HG02973 (cell line): ENCODE results near the gene CCDC170.
"Not testable (repeated sequence)": the region's sequence is repeated elsewhere in the genome, so short reads cannot be mapped to it uniquely, and the experiment has no call there.

Experiments
- ATAC-seq: cut with Tn5 transposase; IDR thresholded peaks from one replicate; pipeline ENCODE4 v1.9.1; 2021; ENCODE audit warnings: moderate library complexity; ENCODE audit not compliant: unreplicated experiment

CCDC170 gene

GRCh38 chr6:151544453-151544852, 50.6 kb downstream of the CCDC170 start:
- no peak for ATAC-seq

GRCh38 chr6:151544884-151545283, 51.1 kb downstream of the CCDC170 start:
- not testable (repeated sequence) for ATAC-seq

- no peak for ATAC-seq
Observed at GRCh38 chr6:151546941-151547659, 53.3 kb downstream of the CCDC170 start.

GRCh38 chr6:151548201-151548600, 54.4 kb downstream of the CCDC170 start:
- ATAC-seq: no peak

- ATAC-seq: no peak
Observed at GRCh38 chr6:151549790-151550189, 56.0 kb downstream of the CCDC170 start.

- ATAC-seq: no peak
Observed at GRCh38 chr6:151550618-151551017, 56.8 kb downstream of the CCDC170 start.

GRCh38 chr6:151551223-151551857, 57.5 kb downstream of the CCDC170 start:
- ATAC-seq: no peak

- no peak for ATAC-seq
Observed at GRCh38 chr6:151553416-151554165, 59.8 kb downstream of the CCDC170 start.

GRCh38 chr6:151561238-151561637, 67.4 kb downstream of the CCDC170 start:
- no peak for ATAC-seq

- ATAC-seq: no peak
Observed at GRCh38 chr6:151564654-151565053, 70.8 kb downstream of the CCDC170 start.

GRCh38 chr6:151565940-151566339, 72.1 kb downstream of the CCDC170 start:
- ATAC-seq: no peak

GRCh38 chr6:151566557-151566956, 72.7 kb downstream of the CCDC170 start:
- no peak for ATAC-seq

GRCh38 chr6:151576633-151577032, 82.8 kb downstream of the CCDC170 start:
- no peak for ATAC-seq

GRCh38 chr6:151577257-151577656, 83.4 kb downstream of the CCDC170 start:
- ATAC-seq: no peak

GRCh38 chr6:151585741-151586140, 91.9 kb downstream of the CCDC170 start:
- no peak for ATAC-seq

GRCh38 chr6:151589667-151590066, 95.8 kb downstream of the CCDC170 start:
- ATAC-seq: no peak

- ATAC-seq: no peak
Observed at GRCh38 chr6:151590742-151591141, 96.9 kb downstream of the CCDC170 start.

GRCh38 chr6:151592449-151593159, 98.8 kb downstream of the CCDC170 start:
- no peak for ATAC-seq

- no peak for ATAC-seq
Observed at GRCh38 chr6:151609146-151609902, 115.5 kb downstream of the CCDC170 start.

- ATAC-seq: no peak
Observed at GRCh38 chr6:151610326-151610725, 116.5 kb downstream of the CCDC170 start.

- ATAC-seq: no peak
Observed at GRCh38 chr6:151614630-151615029, 120.8 kb downstream of the CCDC170 start.
